Kidney capillary endothelial cell (primary cell): ENCODE measurements around the gene TRPV6.

ENCODE experiments used
- DNase-seq: peaks from one replicate; pipeline ENCODE4 v3.0.0-alpha.2; 2018; ENCODE audit warnings: low spot score

The TRPV6 gene

GRCh38 chr7:142851919-142852318, 33.6 kb downstream of the TRPV6 start:
- DNase-seq, result no peak

GRCh38 chr7:142851269-142851668, 34.3 kb downstream of the TRPV6 start:
- DNase-seq, result no peak

- peak; percentile 13 for DNase-seq
These were observed 38.2 kb downstream of the TRPV6 start for GRCh38 chr7:142847353-142847752.

GRCh38 chr7:142842251-142842766, 43.2 kb downstream of the TRPV6 start:
- no peak for DNase-seq

- no peak for DNase-seq
These were observed 46.9 kb downstream of the TRPV6 start for GRCh38 chr7:142838461-142839213.

- DNase-seq, result no peak
These were observed 49.1 kb downstream of the TRPV6 start for GRCh38 chr7:142836426-142836825.

- no peak for DNase-seq
These were observed 50.1 kb downstream of the TRPV6 start for GRCh38 chr7:142835487-142835886.

- DNase-seq, result no peak
These were observed 52.1 kb downstream of the TRPV6 start for GRCh38 chr7:142833174-142834048.

GRCh38 chr7:142832417-142832816, 53.1 kb downstream of the TRPV6 start:
- no peak for DNase-seq

- DNase-seq, result no peak
These were observed 57.5 kb downstream of the TRPV6 start for GRCh38 chr7:142827951-142828500.

GRCh38 chr7:142822714-142823113, 62.8 kb downstream of the TRPV6 start:
- DNase-seq, result no peak
